Suprapubic skin (tissue), 3 donors: ENCODE results near the gene KHDRBS2.

Experiments used
- CTCF ChIP-seq, 2 donors: fragments of 200-600 bp in 1 of 2; fragments of 450-650 bp in 1 of 2; sonication (generic) in 1 of 2; IDR thresholded peaks; one replicate each; pipeline ENCODE4 v1.5.1; 2016 to 2019; ENCODE audit warnings: antibody characterized with exemption in 2 of 2, mild to moderate bottlenecking in 1 of 2, moderate library complexity in 1 of 2
- EP300 ChIP-seq: sonication (generic); formaldehyde crosslinking; IDR thresholded peaks from one replicate; pipeline ENCODE4 v1.6.1; 2017; ENCODE audit warnings: antibody characterized with exemption
- POLR2A ChIP-seq, 2 donors: fragments of 450-650 bp; IDR thresholded peaks; one replicate each; pipeline ENCODE4 v1.6.1; 2017; ENCODE audit warnings: antibody characterized with exemption in 2 of 2, mild to moderate bottlenecking in 2 of 2, moderate library complexity in 2 of 2

DNA sequence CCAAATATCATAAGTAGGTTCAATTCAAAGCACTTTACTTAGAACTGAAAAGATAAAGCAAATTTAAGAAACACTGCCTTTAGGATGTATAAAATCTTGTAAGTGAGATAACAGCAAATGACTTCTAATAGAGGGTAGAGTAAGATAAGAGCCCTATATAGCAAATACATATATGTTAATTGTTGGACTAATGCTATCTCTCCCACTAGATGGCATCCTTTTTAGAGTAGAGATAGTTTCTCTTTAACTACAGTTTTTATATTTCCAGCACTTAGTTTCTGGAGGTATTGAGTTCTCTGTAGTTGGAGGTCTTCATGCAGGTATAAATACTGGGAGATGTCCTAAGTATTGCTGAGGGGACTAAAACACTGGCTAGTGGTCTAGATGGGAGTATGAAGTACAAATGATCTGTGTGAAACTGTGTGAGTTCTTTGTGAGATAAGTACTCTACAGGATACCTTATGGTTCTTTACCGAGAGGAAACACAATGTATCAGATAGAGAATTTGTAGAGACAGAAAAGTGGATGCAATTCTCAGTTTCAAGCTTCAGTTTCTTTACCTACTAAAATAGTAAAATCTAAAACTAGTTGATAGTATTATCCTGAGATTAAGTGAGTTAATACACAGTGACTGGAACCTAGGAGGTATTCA is 399.3 kb downstream of the KHDRBS2 start:
- TF ChIP-seq POLR2A (IDR thresholded peaks at IDR 0.05): no peak
- no peak for TF ChIP-seq CTCF (IDR thresholded peaks at IDR 0.05)
- TF ChIP-seq EP300: no peak
